ENCODE results near the gene C12orf56.

C12orf56 gene, protein sequence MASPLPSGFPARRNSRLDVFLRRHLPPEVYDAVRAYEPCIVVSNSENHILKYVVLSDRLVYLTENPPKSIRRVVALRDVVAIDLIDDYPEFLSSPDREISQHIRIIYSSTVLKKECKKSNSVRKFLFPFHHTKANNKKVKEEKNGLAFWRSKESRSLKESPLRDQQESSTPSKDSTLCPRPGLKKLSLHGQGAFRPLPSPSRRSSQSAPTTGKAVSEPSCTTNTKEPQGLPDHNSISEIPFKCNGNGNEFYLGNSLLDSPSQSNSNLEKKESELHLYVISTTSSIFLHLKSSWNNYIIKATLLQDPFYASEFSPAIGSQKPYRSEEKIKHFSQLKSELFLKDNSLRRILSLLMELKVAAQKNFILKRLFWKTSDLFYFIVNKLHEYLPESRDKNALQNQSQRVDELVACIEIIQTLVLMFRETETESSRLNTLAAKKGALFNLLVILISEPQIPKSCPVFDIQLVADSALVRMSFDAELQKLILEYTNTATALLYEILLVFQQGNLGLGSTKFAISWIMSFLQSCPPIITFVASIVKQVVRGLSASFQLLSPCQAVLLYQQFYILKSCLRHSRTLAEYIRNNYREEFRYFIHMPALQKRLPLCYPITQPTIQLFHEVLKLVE

DNA sequence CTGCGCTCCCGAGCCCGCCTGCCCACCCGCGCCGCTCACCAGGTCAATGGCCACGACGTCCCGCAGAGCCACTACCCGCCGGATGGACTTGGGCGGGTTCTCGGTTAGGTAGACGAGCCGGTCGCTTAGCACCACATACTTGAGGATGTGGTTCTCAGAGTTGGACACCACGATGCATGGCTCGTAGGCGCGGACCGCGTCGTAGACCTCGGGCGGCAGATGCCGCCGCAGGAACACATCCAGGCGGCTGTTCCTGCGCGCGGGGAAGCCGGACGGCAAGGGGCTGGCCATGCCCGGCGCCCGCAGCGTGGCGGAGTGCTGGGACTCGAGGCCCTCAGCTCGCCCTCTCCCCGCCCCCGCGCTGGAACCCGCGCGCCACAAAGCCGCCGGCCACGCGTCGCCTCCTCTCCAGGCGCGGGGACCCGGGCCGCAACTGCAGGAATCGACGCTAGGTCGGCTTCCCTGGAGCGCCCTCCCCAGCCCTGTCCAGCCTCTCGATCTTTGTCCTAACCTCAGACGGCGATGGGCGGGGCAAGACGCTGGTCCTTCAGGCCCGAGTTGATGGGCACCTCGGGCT is at the start of gene C12orf56:
C12orf56 (minus strand) TSS at position 484 of the 577 bp plus-strand sequence; CDS start at position 291, 193 bp downstream.
- DNase-seq = no peak

DNA sequence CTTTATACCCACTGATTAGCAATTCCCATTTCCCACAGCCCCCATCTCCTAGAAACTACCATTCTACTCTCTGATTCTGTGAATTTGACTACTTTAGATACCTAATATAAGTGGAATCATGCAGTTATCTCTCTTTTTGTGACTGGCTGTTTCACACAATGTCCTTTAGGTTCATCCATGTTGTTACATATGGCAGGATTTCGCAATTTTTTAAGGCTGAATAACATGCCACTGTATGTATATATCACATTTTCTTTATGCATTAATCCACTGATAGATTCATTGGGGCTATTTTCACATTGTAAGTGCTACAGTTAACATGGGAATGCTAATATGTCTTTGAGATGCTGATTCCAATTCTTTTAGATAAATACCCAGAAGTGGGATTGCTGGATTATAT is 49.5 kb upstream of the C12orf56 start:
- no peak for DNase-seq

DNA sequence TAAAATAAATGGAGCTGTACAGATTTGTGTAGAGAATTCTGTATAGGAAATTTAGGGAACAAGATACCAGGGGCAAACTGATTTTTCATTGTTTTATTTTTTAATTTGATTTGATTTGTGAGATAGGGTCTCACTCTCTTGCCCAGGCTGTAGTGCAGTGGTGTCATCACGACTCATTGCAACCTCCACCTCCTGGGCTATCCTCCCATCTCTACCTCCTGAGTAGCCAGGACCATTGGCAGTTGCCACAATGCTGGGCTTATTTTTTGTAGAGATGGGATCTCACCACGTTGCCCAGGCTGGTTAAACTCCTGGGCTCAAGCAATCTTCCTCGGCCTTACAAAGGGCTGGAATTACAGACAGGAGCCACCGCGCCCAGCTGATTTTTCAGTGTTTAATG is 43.4 kb upstream of the C12orf56 start:
- no peak for DNase-seq

DNA sequence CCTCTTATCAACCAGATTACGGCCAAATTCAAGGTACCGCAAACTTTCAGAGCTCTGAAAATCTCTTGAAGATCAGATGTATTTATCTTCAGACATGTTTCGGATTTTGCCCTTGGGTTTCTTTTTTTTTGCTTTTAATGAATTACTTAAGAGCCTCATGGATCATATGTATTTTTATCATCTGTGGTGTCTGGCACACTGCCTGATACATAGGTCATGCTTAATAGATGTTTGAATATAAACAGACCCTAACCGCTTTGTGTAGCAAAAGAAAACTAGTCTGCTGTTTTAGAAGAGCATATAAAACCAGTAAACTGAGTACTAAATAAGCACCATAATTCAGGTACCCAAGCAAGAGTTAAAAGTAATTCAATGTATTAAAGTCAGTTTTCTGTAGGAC is 41.2 kb upstream of the C12orf56 start:
- DNase-seq = no peak

DNA sequence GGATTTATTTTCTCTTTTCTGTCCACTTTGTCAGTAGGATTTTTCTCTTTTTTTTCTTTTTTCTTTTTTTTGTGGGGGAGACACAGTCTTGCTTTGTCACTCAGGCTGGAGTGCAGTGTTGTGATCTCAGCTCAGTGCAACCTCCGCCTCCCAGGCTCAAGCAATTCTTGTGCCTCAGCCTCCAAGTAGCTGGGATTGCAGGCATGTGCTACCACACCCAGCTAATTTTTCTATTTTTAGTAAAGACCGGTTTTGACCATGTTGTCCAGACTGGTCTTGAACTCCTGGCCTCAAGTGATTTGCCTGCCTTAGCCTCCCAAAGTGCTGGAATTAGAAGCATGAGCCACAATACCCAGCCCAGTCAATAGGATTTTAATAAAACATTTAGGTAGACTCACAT is 40.3 kb upstream of the C12orf56 start:
- no peak for DNase-seq

DNA sequence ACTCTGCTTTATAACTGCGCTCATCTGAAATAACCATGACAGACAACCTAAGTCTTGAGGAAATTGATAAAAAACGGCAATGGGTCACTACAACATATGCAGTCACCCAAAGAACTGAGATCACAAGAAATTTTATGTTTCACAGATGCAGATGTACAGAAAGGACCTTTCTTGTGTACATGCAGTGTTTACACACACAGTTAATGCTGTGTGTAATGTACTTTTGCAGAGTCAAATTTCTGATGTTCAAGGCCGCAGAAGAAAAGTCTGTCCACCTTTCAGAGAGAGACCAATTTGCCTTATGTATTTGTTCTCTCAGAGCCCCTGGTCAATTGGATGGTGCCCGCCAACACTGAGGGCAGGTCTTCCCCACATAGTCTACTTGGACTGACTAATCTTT is 38.4 kb upstream of the C12orf56 start:
- DNase-seq = no peak

DNA sequence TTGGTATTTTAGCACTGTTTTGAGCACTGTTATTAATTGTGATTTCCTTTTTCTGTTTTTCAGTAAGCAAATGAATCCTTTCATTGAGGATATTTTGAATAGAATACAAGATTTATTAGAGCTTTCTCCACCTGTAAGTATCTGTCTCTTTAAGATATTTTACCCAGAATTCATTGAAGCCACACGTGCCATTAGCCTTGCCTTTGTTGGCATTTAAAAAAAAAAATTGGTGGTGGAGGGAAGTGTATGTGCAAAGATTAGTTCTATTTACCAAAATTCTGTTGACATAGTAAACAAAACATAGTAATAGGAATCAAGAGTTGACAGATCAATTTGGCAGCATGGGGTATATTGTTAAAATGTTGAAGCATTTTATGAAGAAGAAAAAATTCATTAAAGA is 37.4 kb upstream of the C12orf56 start:
- DNase-seq = no peak

DNA sequence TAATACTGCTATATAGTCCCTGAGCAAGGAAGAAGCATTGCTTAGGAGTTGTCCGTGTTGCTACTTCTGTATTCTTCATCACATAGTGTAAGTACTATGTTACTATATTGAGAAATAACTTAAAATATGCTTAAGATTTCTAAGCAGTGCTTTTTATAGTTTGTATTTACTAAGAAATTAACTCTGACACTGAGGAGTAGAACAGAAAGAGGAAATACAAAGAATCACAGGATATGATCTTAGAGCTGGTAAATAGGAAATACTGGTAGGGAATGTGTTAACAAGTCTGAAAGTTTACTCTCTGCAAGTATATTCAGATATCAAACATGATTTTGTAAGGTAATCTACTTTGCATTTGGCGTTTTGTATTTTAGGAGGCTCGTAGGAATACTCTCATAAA is 29.1 kb upstream of the C12orf56 start:
- DNase-seq = no peak

DNA sequence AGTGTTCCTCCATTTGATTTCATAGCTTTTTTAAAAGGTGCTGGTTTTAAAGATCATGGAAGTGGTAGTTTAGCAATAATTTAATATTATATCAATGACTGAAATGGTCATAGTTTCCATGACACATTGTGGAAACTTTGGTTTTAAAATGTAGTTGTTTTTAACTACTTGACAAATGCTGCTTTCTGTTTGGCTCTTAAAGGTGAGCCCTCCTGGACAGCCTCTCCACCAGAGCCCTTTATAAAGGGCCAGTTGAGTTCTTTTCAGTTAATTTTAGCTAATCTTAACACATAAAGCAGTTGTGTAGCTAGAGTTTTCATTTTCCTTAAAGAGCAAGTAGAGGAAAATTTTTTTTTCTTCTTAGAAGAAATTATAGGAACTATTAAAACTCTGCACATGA is 27.7 kb upstream of the C12orf56 start:
- DNase-seq = no peak

DNA sequence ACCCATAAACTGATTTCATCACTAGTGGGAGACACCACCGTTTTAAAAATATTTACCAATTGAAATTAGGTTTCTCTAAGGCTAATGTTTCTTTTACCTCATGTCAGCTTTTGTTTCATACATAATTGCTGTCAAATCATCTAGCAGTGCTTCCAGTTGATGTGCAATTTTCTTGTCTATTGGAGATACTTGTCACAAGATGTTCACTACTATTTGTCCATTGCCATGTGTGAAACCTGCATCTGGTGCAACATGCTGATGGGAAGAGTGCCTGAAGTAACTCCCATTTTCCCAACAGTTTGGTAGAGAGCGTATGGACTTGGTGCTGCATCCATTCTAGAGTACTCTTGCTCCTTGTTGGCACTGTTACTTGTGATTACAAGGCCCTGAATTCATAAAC is 23.3 kb upstream of the C12orf56 start:
- no peak for DNase-seq

DNA sequence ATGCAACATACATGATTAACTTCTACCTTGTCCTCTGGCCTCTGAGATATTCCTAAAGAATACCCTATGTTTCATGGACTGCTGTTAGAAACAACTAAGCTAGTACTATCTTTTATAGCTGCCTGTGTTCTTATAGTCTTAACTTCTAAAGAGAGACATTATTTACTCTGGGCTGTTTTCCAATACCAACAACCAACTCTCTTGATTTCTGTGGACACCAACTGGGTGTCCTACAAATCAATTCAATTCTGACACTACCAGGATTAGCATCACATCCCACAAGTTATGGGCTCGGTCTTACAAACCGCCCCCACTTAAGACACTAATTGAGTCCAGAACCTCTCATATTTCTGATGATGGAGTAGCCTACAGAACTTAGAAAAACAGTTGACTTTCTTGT is 21.9 kb upstream of the C12orf56 start:
- no peak for DNase-seq

DNA sequence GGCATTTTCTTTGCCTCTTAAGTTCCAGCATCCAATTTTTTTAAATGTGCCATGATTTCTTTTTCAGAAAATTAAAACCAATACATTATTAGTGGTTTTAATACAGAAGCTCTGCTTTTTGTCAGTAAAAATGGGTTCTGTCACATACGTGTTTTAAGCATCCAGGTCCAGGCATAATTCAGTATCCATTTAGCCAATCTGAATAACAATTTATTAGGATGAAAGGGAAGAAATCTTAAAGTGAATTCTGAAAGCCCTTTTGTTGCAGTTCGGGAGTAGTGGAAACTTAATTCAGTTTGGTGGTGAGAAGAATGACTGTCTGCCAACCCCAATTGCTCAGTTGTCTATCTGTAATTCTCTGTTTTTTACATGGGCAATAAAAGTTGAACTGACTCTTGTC is 20.9 kb upstream of the C12orf56 start:
- no peak for DNase-seq

DNA sequence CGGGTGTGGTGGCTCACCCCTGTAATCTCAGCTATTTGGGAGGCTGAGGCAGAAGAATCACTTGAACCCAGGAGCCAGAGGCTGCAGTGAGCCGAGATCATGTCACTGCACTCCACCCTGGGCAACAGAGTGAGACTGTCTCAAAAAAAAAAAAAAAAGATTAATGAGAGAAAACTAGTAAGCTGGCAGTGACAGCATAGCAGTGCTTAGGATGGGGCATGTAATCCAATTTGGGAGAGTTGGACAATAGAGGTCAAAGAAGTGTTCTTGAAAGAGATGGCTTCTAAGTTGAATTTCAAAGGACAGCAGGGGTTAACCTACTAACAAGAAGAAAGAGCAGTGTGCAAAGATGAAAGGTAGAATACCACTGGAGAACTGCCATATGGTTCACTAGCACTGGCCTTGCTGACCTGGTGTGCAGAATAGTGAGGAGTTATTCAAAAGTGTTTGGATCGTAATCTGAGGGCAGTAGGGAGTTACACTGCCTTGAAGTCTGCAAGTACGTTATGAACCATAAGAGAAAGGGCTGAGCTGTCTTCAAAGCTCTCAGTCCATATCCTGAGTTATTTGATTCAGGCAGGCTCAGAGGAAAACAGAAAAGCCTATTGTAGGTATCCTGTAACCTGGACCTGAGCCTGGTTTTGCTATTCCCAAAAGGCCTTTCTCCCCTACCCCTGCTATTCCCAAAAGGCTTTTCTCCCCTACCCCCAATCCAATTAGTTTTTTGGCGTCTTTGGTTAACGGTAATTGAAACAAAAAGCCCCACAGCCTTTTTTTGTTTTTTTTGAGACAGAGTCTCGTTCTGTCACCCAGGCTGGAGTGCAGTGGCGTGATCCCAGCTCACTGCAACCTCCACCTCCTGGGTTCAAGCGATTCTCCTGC is 17.0 kb upstream of the C12orf56 start:
- no peak for DNase-seq

DNA sequence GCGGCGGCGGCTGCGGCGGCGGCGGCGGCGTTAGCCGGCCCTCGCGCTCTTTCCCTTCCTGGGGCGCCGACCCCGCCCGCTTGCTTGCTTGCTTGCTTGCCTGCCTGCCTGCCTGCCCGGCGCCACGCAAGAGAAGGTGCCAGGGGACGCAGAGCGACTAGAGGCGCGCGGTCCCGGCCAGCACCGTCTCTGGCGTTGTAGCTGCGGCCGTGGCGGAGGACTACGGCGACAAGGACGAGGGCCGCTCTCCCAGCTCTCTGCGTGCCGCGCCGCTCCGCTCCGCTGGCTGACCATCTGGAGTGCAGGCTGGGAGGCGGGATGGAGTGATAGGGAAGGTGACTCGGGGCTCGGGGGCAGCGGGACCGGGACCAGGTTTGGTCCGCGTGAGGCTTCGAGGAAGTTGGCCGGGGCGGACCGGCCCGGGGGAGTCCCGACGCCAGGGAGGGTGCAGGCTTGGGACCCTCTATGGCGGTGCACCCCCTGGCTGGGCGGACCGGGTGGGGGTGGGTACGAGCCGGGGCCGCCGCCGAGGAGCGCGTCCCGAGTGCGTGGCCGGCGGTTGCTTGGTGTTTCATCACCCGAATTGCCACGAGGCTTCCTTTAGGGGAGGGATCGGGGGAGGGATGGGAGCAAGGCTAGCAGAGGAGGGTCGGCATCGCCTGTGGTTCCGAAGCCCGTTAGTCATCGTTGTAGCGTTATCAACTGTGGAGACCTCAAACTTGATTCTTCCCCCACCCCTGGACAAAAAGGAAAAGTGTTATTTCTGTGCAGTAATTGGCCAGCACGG is 14.1 kb upstream of the C12orf56 start:
- DNase-seq = peak; percentile 61

DNA sequence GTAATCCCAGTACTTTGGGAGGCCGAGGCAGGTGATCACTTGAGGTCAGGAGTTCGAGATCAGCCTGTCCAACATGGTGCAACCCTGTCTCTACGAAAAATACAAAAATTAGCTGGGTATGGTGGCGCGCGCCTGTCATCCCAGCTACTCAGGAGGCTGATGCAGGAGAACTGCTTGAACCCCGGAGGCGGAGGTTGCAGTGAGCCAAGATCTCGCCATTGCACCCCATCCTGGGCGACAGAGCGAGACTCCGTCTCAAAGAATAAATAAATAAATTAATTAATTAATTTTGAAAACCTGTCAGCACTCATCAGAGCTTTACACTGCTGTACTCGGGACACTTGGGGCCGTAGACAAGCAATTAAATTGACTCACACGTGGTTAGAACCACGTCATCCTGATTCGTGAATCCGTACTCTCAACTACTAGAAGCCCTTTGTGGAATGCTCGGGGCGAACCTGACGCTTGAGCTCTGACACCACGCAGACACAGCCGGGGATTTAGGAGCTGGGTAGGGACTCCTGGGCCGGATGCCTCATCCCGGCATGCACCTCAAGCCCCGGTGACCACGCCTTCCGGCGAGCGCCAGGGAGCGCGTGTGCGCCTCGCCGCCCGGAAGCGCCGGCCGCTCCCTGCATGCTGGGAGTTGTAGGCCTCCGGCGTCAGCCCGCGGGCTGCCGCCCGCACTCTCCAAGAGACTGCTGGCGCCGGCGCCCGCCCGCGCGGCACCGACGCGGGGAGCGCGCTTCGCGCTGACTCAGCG is 13.3 kb upstream of the C12orf56 start, which contains the start of gene XPOT:
XPOT (plus strand) TSS at position 686 of the 763 bp plus-strand sequence. CDS start 5,644 bp downstream, outside the sequence.
- DNase-seq = peak; percentile 70

DNA sequence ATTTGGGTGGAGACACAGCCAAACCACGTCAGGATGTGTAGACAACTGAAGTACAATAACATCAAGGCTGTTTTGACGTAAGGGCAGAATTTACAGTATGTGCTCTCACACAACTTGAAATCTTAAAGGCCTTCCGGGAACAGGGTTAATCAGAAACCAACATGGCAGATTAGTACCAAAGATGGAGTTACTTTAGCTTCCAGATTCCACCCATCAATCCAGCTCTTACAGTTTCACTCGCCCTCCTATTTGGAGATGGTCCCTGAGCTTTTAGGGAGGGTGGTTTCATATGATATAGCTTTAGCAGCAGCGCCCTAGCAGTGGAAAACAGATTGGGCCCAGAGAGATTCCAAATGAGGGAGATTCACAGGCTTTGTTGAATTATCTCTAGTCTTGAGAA is 11.6 kb upstream of the C12orf56 start:
- DNase-seq = no peak

DNA sequence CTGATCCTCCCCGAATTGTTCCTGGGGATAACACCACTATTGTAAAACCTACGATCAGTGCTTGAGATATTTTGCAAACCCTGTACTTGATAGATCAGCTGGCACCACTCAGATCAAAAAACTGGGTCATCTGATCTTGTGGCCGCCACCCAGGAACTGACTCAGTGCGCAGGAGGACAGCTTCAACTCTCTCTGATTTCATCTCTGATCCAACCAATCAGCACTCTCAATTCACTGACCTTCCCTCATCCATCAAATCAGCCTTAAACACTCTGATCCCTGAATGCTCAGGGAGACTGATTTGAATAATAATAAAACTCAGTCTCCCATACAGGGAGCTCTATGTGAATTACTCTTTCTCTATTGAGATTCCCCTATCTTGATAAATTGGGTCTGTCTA is 9.5 kb upstream of the C12orf56 start:
- DNase-seq = no peak

DNA sequence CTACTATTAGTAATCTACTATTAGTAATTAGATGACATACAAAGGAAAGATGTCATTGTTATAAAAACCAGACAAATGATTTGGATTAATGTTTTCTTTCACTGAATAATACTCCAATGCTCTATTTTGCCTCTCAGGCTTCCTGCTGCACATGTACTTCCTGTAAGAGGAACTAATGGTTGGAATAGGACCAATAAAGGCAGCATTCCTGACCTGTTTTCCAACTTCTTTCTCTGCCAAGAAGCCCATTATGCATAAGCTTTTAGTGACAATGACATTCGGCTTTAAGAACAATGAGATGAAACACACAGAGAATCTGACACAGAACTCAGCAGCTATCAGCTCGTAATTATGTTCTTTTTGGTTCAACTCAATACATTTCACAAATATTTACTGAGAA is 5.2 kb upstream of the C12orf56 start:
- no peak for DNase-seq

DNA sequence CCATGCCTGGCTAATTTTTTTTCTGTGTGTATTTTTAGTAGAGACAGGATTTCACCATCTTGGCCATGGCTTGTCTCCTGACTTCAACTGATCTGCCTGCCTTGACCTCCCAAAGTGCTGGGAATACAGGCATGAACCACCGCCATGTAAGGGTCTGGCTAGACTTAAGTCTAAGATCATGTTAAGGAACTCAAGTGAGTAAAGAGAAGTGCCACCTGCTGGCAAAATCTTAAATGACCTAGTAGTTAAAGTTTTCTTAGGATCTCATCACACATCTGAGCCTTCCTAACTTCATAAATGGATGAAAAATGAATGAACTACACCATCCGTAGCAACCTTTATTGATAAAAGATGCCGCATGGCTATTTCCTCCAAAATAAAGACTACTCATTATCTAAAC is 1.7 kb upstream of the C12orf56 start:
- DNase-seq = no peak

DNA sequence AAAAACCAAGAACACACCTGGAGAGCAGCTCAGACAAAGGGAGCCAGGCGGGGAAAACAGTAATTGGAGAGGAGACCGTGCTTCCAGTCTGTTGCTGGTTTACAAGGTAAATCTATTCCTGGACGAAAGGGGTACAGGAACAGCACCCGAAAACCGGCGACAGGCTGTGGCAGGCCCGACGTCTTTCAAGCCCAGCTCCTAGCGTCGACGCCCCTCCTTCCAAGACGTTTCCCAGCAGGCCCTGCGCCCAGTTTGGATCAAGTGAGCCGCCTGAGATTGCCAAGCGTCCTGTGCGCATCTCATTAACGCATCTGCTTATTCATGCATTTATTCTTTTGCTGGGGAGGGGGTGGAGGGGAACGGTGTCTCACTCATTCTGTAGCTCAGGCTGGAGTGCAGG is 1.4 kb downstream of the C12orf56 start:
- DNase-seq = no peak

DNA sequence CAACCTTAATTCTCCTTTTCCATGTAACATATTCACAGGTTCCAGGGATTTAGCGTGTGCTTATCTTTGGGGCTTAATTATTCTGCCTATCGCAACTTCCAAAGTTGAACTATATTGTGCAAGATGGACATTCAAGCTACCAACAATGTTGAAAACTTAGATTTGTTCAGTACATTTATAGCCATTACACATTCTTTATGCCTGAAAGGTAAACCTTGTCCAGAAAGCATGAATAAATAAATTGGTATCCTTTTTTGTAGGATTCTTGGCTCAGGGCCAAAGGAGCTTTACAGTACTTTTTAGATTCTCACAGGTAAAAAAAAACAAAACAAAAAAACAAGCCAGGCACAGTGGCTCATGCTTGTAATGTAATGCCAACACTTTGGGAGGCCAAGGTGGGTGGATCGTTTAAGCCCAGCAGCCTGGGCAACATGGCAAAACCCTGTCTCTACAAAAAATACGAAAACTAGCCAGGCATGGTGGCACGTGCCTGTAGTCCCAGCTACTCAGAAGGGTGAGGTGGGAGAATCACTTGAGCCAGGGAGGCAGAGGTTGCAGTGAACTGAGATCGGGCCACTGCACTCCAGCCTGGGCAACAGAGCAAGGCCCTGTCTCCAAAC is 3.3 kb downstream of the C12orf56 start:
- DNase-seq = no peak
